ENCODE results near the gene METAP2. TPM values are rescaled to one million over a fixed set of nuclear protein-coding genes. Genes with fewer than 3 reads are reported as not detected.

The METAP2 gene
- total RNA-seq, 1 donor from 2014 or later = 73.0 TPM

DNA sequence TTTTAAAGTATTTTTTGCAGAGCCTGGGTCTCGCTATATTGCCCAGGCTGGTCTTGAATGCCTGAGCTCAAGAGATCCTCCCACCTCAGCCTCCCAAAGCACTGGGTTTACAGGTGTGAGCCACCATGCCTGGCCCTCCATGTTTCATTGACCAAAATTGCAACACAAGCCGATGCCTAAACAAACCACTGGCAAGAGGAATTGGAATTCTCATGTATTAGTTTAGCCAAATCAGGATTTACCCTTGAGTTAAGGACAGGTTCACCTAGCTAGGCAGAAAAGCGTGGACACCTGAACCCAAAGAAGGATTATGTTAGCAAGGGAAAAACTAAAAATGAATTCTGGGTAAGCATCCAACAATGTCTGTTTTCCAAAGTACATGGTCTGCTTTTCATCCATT, 14.6 kb upstream of the METAP2 start:
- Mint-ChIP-seq H3K27ac (ENCODE audit: unreplicated experiment) (no peak overlapping the region), H3K9me3 (ENCODE audit: low read depth) (peaks cover 14% of the 10 kb centered on the region), H3K27me3 (ENCODE audit: low read depth) (no peaks in the 10 kb centered on the region), H3K4me1 (ENCODE audit: low read depth) (no peaks in the 10 kb centered on the region), H3K4me3 (ENCODE audit: unreplicated experiment) (no peak overlapping the region), H3K36me3 (ENCODE audit: low read depth) (peaks cover 1% of the 10 kb centered on the region)
- no peak for DNase-seq (ENCODE audit: low spot score)
- TF ChIP-seq, protein P1, sequence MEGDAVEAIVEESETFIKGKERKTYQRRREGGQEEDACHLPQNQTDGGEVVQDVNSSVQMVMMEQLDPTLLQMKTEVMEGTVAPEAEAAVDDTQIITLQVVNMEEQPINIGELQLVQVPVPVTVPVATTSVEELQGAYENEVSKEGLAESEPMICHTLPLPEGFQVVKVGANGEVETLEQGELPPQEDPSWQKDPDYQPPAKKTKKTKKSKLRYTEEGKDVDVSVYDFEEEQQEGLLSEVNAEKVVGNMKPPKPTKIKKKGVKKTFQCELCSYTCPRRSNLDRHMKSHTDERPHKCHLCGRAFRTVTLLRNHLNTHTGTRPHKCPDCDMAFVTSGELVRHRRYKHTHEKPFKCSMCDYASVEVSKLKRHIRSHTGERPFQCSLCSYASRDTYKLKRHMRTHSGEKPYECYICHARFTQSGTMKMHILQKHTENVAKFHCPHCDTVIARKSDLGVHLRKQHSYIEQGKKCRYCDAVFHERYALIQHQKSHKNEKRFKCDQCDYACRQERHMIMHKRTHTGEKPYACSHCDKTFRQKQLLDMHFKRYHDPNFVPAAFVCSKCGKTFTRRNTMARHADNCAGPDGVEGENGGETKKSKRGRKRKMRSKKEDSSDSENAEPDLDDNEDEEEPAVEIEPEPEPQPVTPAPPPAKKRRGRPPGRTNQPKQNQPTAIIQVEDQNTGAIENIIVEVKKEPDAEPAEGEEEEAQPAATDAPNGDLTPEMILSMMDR (IDR thresholded peaks at IDR 0.05) = no peak

DNA sequence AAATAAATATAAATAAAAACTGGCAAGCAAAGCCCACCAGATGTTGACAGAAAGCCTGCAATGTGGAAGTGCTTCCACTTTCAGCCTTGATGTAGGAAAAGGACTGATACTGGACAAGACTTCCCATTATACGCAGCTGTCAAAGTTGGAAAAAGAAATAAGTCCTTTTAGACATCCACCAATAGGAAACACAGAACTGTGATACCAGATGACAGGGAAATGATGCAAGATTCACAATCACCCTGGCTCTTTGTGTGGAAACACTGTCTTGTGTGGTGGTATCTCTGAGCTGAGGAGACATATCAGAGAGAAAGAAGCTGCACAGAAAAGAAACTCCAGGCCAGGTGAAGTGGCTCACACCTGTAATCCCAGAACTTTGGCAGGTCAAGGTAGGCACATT, 13.8 kb upstream of the METAP2 start:
- Mint-ChIP-seq H3K27ac (ENCODE audit: unreplicated experiment) (no peak overlapping the region), H3K4me3 (ENCODE audit: unreplicated experiment) (no peak overlapping the region), H3K4me1 (ENCODE audit: low read depth) (no peaks in the 10 kb centered on the region), H3K9me3 (ENCODE audit: low read depth) (peaks cover 14% of the 10 kb centered on the region), H3K27me3 (ENCODE audit: low read depth) (no peaks in the 10 kb centered on the region), H3K36me3 (ENCODE audit: low read depth) (peaks cover 1% of the 10 kb centered on the region)
- TF ChIP-seq, protein P1 (IDR thresholded peaks at IDR 0.05) = no peak
- no peak for DNase-seq (ENCODE audit: low spot score)

DNA sequence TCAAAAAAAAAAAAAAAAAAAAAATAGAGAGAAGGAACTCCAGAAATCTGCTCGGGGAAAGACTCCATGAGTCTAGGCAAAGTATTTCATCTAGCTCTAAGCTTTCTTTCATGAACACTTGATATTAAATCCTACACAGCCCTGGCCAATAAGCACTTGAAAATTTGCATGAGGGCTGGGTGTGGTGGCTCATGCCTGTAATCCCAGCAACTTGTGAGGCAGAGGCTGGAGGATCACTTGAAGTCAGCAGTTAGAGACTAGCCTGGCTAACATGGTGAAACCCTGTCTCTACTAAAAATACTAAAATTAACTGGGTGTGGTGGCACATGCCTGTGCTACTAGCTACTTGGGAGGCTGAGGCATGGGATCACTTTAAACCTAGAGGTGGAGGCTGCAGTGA, 13.1 kb upstream of the METAP2 start:
- peaks cover 1% of the 10 kb centered on the region for H3K36me3 Mint-ChIP-seq (ENCODE audit: low read depth)
- H3K9me3 Mint-ChIP-seq (ENCODE audit: low read depth) = peaks cover 14% of the 10 kb centered on the region
- H3K27me3 Mint-ChIP-seq (ENCODE audit: low read depth) = no peaks in the 10 kb centered on the region
- no peak for DNase-seq (ENCODE audit: low spot score)
- TF ChIP-seq, protein P1 (IDR thresholded peaks at IDR 0.05) = no peak
- no peaks in the 10 kb centered on the region for H3K4me1 Mint-ChIP-seq (ENCODE audit: low read depth)
- H3K27ac Mint-ChIP-seq (ENCODE audit: unreplicated experiment) = no peak overlapping the region
- H3K4me3 Mint-ChIP-seq (ENCODE audit: unreplicated experiment) = no peak overlapping the region

DNA sequence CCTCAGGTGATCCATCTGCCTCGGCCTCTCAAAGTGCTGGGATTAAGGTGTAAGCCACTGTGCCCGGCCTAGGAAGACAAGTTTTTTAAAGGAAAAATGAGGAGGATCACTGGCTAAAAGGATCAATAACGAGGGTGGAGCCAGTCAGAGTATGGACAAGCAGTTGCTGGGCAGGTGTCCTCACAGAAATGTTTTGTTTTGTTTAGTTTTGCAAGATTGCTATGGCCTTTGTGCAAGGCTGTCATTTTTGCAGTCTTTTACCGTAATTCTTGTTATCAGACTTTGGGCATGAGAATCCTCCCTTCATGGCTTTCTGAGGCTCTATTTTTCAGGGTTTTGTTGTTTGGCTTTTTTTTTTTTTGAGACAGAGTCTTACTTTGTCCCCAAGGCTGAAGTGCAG, 11.9 kb upstream of the METAP2 start:
- Mint-ChIP-seq H3K36me3 (ENCODE audit: low read depth) (peaks cover 1% of the 10 kb centered on the region), H3K4me3 (ENCODE audit: unreplicated experiment) (no peak overlapping the region), H3K27me3 (ENCODE audit: low read depth) (no peaks in the 10 kb centered on the region), H3K4me1 (ENCODE audit: low read depth) (no peaks in the 10 kb centered on the region), H3K27ac (ENCODE audit: unreplicated experiment) (no peak overlapping the region), H3K9me3 (ENCODE audit: low read depth) (peaks cover 11% of the 10 kb centered on the region)
- no peak for DNase-seq (ENCODE audit: low spot score)
- TF ChIP-seq, protein P1 (IDR thresholded peaks at IDR 0.05) = no peak

DNA sequence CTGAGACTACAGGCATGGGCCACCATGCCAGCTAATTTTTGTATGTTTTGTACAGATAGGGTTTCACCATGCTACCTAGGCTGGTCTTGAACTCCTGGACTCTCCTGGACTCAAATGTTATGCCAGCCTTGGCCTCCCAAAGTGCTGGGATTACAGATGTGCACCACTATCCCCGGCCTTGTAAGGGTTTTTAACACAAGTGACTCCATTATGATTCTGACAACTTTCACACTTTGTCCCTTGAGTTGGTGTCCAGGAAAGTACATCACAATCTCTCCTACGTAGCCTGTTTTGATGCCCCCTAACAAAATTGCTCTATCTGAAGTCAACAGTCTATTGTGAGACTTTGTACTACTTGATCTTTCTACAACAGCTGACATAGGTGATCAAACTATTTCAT, 11.4 kb upstream of the METAP2 start:
- no peaks in the 10 kb centered on the region for H3K27me3 Mint-ChIP-seq (ENCODE audit: low read depth)
- TF ChIP-seq, protein P1 (IDR thresholded peaks at IDR 0.05) = no peak
- H3K27ac Mint-ChIP-seq (ENCODE audit: unreplicated experiment) = no peak overlapping the region
- no peak for DNase-seq (ENCODE audit: low spot score)
- H3K9me3 Mint-ChIP-seq (ENCODE audit: low read depth) = peaks cover 7% of the 10 kb centered on the region
- H3K4me3 Mint-ChIP-seq (ENCODE audit: unreplicated experiment) = no peak overlapping the region
- no peaks in the 10 kb centered on the region for H3K4me1 Mint-ChIP-seq (ENCODE audit: low read depth)
- H3K36me3 Mint-ChIP-seq (ENCODE audit: low read depth) = peaks cover 1% of the 10 kb centered on the region
